ENCODE measurements around the gene RAB25.

GRCh38 chr1:156077430-156077760, 16.4 kb downstream of the RAB25 start:
- TF ChIP-seq EP300 (IDR thresholded peaks at IDR 0.05) (no peak), CEBPB (IDR thresholded peaks at IDR 0.05) (no peak), USF2 (IDR thresholded peaks at IDR 0.05) (no peak), E2F6 (IDR thresholded peaks at IDR 0.05; ENCODE audit: borderline replicate concordance, low read depth) (no peak), RAD21 (conservative IDR thresholded peaks at IDR 0.05 in 1 of 2, IDR thresholded peaks at IDR 0.05 in 1 of 2) (no peak), SREBF2 (IDR thresholded peaks at IDR 0.05) (no peak), POLR2A (IDR thresholded peaks at IDR 0.05; ENCODE audit: low read length) (no peak), NFE2L2 (conservative IDR thresholded peaks at IDR 0.05; ENCODE audit: low read length) (no peak), JUN (IDR thresholded peaks at IDR 0.05) (no peak)
- TF ChIP-seq, protein P1, sequence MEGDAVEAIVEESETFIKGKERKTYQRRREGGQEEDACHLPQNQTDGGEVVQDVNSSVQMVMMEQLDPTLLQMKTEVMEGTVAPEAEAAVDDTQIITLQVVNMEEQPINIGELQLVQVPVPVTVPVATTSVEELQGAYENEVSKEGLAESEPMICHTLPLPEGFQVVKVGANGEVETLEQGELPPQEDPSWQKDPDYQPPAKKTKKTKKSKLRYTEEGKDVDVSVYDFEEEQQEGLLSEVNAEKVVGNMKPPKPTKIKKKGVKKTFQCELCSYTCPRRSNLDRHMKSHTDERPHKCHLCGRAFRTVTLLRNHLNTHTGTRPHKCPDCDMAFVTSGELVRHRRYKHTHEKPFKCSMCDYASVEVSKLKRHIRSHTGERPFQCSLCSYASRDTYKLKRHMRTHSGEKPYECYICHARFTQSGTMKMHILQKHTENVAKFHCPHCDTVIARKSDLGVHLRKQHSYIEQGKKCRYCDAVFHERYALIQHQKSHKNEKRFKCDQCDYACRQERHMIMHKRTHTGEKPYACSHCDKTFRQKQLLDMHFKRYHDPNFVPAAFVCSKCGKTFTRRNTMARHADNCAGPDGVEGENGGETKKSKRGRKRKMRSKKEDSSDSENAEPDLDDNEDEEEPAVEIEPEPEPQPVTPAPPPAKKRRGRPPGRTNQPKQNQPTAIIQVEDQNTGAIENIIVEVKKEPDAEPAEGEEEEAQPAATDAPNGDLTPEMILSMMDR (IDR thresholded peaks at IDR 0.05), result no peak
- TF ChIP-seq, protein P2, sequence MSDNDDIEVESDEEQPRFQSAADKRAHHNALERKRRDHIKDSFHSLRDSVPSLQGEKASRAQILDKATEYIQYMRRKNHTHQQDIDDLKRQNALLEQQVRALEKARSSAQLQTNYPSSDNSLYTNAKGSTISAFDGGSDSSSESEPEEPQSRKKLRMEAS (IDR thresholded peaks at IDR 0.05), result no peak
